Activated naive CD8-positive, alpha-beta T cell (primary cell): Measurements from ENCODE around the gene TBC1D22A.

ENCODE experiments used
- H3K27ac Mint-ChIP-seq: one replicate; pipeline ENCODE4 v1.8.0; 2021; ENCODE audit warnings: mixed read lengths
- H3K27me3 Mint-ChIP-seq: one replicate; pipeline ENCODE4 v1.8.0; 2021; ENCODE audit warnings: mixed read lengths
- H3K36me3 Mint-ChIP-seq: one replicate; pipeline ENCODE4 v1.8.0; 2021; ENCODE audit warnings: mixed read lengths
- H3K4me1 Mint-ChIP-seq: one replicate; pipeline ENCODE4 v1.8.0; 2021; ENCODE audit warnings: low read depth, mixed read lengths
- H3K4me3 Mint-ChIP-seq: one replicate; pipeline ENCODE4 v1.8.0; 2021; ENCODE audit warnings: mild to moderate bottlenecking, mixed read lengths
- H3K9me3 Mint-ChIP-seq: one replicate; pipeline ENCODE4 v1.8.0; 2021; ENCODE audit warnings: low read depth, mixed read lengths

The TBC1D22A gene

DNA sequence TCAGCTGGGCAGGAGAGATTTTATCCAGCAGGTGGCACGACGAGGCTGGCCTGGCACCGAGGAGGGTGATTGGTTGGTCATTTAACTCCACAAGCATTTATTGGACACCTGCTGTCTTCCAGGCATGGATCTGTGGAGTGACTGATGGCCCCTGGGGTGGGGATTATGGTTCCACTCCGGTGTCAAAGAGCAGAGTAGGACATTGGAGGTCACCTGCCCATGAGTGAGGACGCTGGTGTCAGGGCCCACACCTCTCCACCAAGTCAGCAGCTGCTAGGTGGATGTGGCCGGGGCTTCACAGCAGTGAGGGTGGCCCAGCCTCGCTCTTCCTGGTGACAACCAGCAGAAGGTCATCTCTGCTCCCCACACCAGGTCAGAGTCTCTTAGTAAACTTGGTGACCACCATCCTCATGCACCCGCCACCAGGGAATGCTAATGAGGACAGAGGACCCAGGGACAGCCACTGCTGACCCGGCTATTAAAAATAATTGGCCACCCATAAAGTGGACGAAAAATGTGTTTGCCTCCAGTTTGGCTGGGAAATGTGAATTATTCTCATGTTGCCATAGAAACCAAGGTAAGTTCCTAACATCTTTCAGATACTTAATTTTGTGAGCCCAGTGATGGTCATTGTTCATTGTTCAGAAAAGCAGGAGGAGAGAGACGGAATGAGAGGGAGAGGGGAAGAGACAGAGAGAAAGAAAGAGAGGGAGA is 428.7 kb downstream of the TBC1D22A start:
- no peak overlapping the region for H3K4me3 Mint-ChIP-seq
- H3K27me3 Mint-ChIP-seq, result no peaks in the 10 kb centered on the region
- no peaks in the 10 kb centered on the region for H3K36me3 Mint-ChIP-seq
- H3K27ac Mint-ChIP-seq, result no peak overlapping the region
- peaks cover 4% of the 10 kb centered on the region for H3K9me3 Mint-ChIP-seq
- no peaks in the 10 kb centered on the region for H3K4me1 Mint-ChIP-seq

DNA sequence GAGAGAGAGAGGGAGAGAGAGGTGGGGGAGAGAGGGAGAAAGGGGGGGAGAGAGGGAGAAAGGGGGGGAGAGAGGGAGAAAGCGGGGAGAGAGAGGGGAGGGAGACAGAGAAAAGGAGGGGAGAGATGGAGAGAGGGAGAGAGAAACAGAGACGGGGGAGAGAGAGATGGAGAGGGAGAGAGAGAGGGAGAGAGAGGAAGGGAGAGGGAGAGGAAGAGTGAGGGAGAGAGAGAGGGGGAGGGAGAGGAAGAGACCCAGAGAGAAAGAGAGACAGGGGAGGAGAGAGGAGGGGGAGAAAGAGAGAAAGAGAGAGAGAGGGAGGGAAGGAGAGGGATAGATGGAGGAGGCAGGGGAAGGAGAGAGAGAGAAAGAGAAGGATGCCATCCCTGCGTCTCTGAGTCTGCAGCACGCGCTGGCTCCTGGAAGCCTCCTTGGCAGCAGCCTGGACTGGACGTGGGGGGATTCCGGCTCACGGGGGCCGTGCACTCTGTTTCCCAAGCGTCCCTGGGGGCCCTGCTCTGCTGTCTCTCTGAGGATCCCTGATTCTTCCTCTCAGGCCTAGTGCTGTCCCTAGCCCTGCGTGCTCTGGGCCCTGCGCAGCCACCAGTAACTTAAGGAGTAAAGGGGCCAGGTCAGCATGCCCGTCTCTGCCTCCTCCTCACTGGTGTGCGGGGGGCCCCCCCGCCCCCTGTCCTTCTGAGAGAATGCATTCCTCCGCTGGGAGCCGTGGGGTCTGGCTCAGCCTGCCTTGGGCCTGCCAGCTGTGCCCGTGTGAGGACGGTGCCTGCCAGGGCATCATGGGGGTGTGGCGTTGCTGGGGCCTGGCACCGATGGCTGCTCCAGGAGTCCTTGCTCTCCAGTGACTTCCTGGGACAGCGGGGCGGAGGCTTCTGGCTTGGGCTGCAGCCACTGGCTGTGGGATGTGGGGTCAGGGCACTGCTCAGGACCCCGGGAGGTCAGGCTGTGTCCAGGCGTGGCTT is 429.5 kb downstream of the TBC1D22A start:
- H3K4me3 Mint-ChIP-seq, result no peak overlapping the region
- H3K27ac Mint-ChIP-seq, result no peak overlapping the region
- no peaks in the 10 kb centered on the region for H3K27me3 Mint-ChIP-seq
- no peaks in the 10 kb centered on the region for H3K9me3 Mint-ChIP-seq
- no peaks in the 10 kb centered on the region for H3K36me3 Mint-ChIP-seq
- H3K4me1 Mint-ChIP-seq, result no peaks in the 10 kb centered on the region

DNA sequence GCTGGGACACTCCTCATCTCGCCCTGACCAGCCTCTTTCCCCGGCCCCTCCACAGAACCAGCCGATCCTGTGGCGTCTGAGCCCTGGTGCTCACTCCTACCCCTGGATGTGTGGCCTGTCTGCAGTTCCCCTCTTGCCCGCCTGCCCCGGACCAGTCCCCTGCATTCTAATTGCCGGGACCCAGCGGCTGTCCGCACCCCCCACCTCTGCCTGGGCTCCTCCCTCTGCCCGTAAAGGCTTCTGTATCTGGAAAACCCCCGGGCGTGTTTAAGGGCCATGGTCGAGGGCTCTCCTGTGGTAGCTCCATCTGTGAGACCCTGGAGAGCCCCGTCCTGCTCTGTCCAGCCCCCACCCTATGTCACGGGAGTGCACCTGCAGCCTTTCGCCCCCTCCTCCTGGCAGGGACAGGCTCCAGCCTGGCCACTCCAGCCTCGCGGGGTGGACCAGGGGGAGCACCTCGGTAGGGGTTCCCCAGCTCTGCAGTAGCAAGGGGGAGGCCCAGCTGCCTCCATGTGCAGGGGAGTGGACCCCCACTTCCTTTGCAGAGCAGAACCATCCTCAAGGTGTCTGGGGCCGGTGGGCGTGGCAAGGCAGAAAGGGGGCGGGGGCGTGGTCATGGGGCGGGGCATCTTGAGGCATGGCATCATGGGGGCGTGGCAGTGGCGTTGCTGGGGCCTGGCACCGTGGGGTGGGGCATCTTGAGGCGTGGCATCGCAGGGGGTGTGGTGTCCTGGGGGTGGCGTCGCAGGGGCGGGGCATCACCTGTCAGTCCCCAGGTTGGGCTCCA is 430.4 kb downstream of the TBC1D22A start:
- Mint-ChIP-seq H3K27me3 (no peaks in the 10 kb centered on the region), H3K9me3 (no peaks in the 10 kb centered on the region), H3K4me3 (no peak overlapping the region), H3K36me3 (no peaks in the 10 kb centered on the region), H3K4me1 (no peaks in the 10 kb centered on the region), H3K27ac (no peak overlapping the region)

DNA sequence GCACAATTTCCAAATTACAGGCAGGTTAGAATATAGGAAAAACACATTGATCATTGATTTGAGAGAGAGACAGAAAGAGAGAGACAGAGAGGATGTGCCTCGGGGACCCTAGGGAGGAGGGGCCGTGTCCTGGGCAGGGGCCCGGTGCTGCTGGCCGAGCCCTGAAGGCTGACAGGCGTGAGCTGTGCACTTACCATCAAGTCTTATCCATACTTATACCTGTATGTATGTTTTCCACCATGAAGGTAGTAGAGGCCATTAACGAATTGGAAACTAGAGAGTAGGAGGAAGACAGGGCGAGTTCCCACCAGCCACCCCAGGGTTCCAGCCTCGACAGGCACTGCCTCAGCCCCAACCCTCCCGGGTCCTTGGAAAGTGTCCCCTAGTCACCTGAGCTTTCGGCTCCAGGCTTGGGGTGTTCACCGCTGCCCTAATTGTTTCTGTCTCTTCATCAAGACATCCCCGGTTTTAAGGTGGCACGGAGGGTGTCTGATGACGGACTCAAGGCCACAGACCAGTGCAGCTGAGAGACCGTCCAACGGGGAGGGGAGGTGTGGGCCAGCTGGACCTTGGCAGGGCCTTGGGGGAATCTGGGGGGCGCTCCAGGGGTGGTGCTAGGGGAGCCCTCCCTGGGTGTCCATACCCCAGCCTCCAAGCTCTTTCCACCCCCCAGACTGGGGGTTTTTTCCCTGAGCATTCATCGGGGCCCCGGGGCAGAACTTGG is 431.3 kb downstream of the TBC1D22A start:
- no peak overlapping the region for H3K4me3 Mint-ChIP-seq
- no peaks in the 10 kb centered on the region for H3K27me3 Mint-ChIP-seq
- no peaks in the 10 kb centered on the region for H3K9me3 Mint-ChIP-seq
- no peaks in the 10 kb centered on the region for H3K36me3 Mint-ChIP-seq
- no peak overlapping the region for H3K27ac Mint-ChIP-seq
- no peaks in the 10 kb centered on the region for H3K4me1 Mint-ChIP-seq

DNA sequence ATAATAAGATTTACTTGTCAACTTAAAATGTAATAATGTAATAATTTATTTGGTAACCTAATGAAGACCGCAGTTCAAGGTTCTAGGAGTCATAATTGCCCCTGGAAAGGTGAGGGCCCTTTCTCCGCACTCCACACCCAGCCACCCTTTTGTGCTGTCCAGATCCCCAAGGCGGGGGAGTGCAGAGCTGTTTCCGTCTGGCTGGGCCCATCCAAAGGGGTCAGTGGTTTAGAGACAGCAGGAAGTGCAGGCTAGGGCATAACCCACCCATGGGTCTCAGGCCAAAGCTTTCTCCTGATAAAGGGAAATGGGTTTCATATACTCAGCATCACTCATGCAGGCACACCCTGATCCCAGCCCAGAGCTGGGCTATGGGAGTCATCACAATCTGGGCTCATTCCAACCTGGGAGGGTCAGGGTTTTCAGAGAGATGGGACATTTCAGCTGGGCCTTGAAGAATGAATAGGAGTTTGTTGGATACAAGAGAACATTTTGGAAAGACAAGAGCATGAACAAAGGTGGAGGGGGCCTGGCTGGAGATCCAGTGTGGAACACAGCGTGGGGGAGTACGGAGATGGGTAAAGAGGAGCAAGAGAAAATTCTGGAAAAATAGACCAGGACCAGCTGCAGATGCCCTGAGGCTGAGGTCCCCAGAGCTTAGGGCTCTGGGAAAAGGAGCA is 432.2 kb downstream of the TBC1D22A start:
- Mint-ChIP-seq H3K36me3 (no peaks in the 10 kb centered on the region), H3K9me3 (no peaks in the 10 kb centered on the region), H3K4me3 (no peak overlapping the region), H3K27ac (no peak overlapping the region), H3K4me1 (no peaks in the 10 kb centered on the region), H3K27me3 (no peaks in the 10 kb centered on the region)

DNA sequence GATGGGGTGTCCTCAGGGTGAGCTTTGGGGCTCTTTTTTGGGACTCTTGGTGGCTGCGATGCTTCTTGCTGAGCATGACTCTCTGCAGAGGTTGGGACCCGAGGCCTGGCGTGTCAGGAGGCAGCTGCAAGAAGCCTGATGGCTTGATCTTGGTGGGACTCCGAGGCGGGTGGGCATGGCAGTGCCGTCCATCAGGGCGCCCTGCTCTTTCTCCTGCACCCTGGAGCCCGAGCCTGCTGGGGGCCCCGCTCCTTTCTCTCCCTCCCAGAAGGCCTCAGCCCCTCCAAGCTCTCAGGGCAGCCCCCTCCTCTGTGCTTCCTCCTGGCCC is 432.7 kb downstream of the TBC1D22A start:
- H3K36me3 Mint-ChIP-seq, result no peaks in the 10 kb centered on the region
- H3K9me3 Mint-ChIP-seq, result no peaks in the 10 kb centered on the region
- H3K27me3 Mint-ChIP-seq, result no peaks in the 10 kb centered on the region
- H3K4me3 Mint-ChIP-seq, result no peak overlapping the region
- H3K4me1 Mint-ChIP-seq, result no peaks in the 10 kb centered on the region
- H3K27ac Mint-ChIP-seq, result no peak overlapping the region

DNA sequence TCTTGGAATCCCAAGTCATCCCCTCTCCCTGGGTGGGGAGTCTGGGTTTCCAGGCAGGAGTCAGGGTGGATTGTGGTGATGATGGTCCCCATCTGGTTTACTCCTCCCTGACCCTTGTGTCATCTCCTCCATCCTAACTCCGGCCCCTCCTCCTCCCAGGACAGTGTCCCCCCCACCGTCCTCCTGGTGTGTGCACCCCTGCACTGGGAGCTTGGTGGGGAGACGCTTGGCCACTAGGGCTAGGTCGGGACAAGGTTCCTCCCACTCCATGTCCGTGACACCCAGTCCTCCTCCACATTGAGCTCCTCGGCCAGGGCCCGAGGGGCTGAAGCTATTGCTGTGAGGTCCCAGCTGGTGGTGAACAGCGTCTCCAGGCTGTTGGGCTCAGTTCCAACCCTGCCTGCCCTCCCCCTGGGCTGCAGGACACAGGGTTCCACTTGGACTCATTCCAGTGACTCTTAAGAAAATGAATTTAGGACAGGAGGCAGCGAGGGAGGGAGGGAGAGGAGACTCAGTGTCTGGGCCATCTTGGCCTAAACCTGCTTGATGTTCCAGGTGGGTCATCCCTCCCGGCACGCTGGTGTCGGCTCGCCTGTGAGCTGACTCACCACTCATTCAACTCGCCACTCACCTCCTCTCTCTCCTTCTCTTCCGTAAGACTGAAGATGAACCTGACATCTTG is 433.2 kb downstream of the TBC1D22A start:
- Mint-ChIP-seq H3K9me3 (no peaks in the 10 kb centered on the region), H3K4me1 (no peaks in the 10 kb centered on the region), H3K4me3 (no peak overlapping the region), H3K27ac (no peak overlapping the region), H3K36me3 (no peaks in the 10 kb centered on the region), H3K27me3 (no peaks in the 10 kb centered on the region)

DNA sequence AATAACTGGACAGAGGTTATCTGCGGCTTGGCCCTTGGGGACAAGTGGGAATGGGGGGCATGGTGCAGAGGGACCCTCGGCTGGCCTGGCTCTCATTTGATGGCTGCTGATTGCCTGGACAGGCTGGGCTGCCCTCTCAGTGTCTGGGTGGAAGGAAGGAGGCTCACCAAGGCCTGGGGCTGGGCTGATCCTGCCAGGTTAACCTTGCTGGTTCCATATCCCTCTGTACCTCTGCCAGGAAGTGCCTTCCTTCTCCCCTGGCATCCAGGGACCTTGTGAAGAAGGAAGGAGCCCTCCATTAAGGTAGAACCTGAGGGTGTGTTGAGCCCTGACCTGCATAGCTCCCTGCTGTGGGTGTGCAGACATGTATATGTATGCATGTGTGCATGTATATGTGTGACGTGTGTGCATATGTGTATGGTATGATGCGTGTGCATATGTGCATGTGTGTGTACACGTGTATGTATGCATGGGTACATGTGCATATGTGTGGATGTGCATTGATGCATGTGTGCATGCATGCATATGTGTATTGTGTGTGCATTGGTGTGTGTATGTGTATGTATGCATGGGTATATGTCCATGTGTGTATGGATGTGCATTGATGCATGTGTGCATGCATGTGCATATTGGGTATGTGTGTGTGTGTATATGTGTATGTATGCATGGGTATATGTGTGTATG is 433.9 kb downstream of the TBC1D22A start:
- Mint-ChIP-seq H3K4me1 (no peaks in the 10 kb centered on the region), H3K27ac (no peak overlapping the region), H3K27me3 (no peaks in the 10 kb centered on the region), H3K36me3 (no peaks in the 10 kb centered on the region), H3K4me3 (no peak overlapping the region), H3K9me3 (no peaks in the 10 kb centered on the region)

DNA sequence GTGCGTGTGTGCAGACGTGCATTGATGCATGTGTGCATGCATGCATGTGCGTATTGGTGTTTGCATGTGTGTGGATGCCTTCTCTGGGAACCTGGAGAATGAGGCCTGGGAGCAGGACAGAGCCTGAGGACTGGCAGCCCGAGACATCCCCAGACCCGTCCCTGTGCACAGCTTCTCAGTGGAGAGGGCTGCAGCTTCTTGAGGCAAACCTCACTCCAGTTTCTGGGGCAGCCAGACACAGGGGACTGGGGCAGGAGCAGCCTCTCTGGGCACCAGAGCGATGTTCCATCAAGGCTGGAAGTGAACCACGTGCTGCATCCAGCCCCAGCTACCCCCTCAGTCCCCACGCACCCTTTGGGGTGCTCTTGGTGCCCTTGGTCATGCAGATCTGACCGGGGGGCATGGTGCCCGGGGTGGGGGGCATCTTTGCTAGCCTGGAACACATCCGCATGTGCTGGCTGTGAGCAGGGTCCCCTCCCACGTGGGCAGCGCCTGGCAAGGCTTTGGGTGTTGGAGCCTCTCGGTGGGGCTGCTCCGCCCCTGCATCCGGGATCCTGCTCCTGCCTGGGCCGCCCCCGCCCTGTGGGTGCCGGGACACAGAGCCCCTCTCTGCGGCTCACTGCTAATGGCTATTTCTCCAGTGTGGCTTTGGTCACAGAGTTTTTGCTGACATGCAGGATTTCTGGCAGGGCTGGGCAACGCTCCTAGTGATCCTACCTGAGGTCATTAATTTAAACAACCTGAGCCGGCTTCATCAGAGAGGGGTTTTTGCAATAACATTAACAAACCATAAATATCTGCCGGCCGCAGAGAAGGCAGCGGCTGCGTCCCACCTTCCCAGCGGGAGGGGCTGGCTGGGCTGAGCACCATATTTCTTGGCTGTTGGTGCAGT is 434.7 kb downstream of the TBC1D22A start:
- H3K27ac Mint-ChIP-seq, result no peak overlapping the region
- H3K9me3 Mint-ChIP-seq, result no peaks in the 10 kb centered on the region
- no peaks in the 10 kb centered on the region for H3K36me3 Mint-ChIP-seq
- H3K4me1 Mint-ChIP-seq, result no peaks in the 10 kb centered on the region
- H3K4me3 Mint-ChIP-seq, result no peak overlapping the region
- no peaks in the 10 kb centered on the region for H3K27me3 Mint-ChIP-seq

DNA sequence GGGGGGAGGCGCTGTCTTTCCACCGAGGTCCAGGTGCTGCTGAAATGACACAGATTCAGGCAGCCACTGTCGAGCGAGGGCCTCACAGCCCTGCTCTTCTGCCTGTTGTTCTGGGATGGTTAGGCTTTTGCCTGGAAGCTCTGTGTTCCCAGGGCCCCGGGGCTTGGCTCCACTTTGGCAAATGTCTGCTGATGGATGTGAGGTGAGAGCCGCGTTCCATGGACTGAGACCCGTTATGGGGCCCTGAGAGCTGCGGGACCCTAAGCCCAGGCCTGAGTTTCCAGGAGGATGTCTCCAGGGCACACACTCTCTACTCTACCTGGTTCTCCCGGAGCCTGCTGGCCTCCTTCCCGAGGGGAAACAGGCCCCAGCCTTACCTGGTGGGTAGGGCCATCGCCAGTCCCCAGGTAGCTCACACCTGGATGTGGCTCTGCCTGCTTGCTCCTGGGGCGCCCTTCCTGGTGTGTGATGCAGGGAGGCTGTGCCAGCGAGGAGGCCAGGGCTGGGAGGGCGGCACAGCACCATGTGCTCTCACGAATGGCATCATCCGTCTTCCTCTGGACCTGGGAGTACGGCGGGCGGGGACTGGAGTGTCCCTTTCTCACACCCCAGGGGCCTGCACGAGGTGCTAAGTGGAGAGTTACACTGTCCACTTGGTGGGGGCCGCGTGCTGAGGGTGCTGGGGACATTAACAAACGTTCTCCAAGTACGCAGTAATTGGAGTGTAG is 435.5 kb downstream of the TBC1D22A start:
- Mint-ChIP-seq H3K4me3 (no peak overlapping the region), H3K9me3 (no peaks in the 10 kb centered on the region), H3K27ac (no peak overlapping the region), H3K4me1 (no peaks in the 10 kb centered on the region), H3K36me3 (no peaks in the 10 kb centered on the region), H3K27me3 (no peaks in the 10 kb centered on the region)

DNA sequence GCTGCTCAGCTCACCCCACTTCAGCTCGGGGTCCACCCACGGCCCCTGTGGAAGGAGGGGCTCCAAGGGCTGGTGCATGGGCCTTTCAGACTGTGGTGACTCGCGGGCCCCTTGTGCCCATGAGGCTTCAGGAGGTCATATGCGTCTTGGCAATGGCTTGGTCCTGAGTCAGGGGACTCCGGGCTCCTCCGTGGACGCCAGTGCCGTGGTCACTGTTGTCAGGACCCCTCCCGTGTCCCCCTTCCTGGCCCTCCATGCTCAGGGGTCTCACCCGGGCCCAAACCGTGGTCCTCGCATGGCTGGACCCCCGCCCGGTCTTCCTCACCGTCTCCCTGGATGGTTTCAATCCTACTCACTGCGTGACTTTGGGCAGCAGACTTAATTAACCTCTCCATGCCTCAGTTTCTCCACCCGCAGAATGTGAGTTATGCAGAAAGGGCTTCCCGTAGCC is 436.4 kb downstream of the TBC1D22A start:
- Mint-ChIP-seq H3K9me3 (no peaks in the 10 kb centered on the region), H3K36me3 (no peaks in the 10 kb centered on the region), H3K27ac (no peak overlapping the region), H3K27me3 (no peaks in the 10 kb centered on the region), H3K4me3 (no peak overlapping the region), H3K4me1 (no peaks in the 10 kb centered on the region)
